ENCODE measurements around the gene CDC14B. TPM values are rescaled to one million over a fixed set of nuclear protein-coding genes. Genes with fewer than 3 reads are reported as not detected.

The CDC14B gene
- total RNA-seq, 1 donor from 2014 or later: 18.6 TPM

DNA sequence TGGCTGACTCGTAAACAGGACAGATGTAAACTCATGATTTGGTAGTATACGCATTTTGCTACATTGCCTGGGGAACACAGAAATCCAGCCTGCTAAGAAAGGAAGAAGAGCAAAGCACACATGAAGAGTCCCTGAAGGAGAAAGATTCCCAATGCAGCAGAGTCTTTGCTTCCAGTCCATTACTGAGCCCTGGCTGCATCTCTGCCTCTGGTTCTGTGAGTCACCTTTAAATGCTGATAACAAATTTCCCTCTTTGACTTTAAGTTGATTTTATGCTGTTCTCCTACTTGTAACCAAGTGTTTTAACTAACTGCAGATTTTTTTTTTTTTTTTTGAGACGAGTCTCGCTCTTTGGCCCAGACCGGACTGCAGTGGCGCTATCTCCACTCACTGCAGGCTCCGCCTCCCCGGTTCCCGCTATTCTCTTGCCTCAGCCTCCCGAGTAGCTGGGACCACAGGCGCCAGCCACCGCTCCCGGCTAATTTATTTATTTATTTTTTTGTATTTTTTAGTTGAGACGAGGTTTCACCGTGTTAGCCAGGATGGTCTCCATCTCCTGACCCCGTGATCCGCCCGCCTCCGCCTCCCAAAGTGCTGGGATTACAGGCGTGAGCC is 44.0 kb upstream of the CDC14B start:
- Mint-ChIP-seq H3K27ac (ENCODE audit: unreplicated experiment) (no peak overlapping the region), H3K9me3 (ENCODE audit: unreplicated experiment) (no peaks in the 10 kb centered on the region), H3K4me1 (ENCODE audit: unreplicated experiment) (peaks cover 2% of the 10 kb centered on the region), H3K36me3 (ENCODE audit: unreplicated experiment) (no peaks in the 10 kb centered on the region), H3K27me3 (ENCODE audit: unreplicated experiment) (no peaks in the 10 kb centered on the region), H3K4me3 (ENCODE audit: unreplicated experiment) (no peak overlapping the region)
- TF ChIP-seq, protein P1, sequence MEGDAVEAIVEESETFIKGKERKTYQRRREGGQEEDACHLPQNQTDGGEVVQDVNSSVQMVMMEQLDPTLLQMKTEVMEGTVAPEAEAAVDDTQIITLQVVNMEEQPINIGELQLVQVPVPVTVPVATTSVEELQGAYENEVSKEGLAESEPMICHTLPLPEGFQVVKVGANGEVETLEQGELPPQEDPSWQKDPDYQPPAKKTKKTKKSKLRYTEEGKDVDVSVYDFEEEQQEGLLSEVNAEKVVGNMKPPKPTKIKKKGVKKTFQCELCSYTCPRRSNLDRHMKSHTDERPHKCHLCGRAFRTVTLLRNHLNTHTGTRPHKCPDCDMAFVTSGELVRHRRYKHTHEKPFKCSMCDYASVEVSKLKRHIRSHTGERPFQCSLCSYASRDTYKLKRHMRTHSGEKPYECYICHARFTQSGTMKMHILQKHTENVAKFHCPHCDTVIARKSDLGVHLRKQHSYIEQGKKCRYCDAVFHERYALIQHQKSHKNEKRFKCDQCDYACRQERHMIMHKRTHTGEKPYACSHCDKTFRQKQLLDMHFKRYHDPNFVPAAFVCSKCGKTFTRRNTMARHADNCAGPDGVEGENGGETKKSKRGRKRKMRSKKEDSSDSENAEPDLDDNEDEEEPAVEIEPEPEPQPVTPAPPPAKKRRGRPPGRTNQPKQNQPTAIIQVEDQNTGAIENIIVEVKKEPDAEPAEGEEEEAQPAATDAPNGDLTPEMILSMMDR (IDR thresholded peaks at IDR 0.05): no peak
- peak; percentile 27 for DNase-seq (ENCODE audit: extremely low spot score, unreplicated experiment)

DNA sequence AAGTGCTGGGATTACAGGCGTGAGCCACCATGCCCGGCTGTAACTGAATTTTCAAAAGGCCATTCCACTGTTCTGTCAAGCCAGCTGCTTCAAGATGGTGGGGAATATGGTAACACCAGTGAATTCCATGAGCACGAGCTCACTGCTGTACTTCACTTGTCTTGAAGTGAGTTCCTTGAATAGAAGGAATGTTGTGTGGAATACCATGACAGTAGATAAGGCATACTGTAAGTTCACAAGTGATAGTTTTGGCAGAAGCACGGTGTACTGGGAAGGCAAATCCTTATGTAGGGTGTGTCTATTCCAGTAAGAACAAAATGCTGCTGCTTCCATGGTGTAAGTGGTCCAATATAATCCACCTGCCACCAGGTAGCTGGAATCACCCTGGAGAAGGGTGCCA is 42.1 kb upstream of the CDC14B start:
- DNase-seq (ENCODE audit: extremely low spot score, unreplicated experiment): no peak
- Mint-ChIP-seq H3K27ac (ENCODE audit: unreplicated experiment) (no peak overlapping the region), H3K36me3 (ENCODE audit: unreplicated experiment) (no peaks in the 10 kb centered on the region), H3K4me3 (ENCODE audit: unreplicated experiment) (no peak overlapping the region), H3K27me3 (ENCODE audit: unreplicated experiment) (no peaks in the 10 kb centered on the region), H3K9me3 (ENCODE audit: unreplicated experiment) (no peaks in the 10 kb centered on the region), H3K4me1 (ENCODE audit: unreplicated experiment) (peaks cover 5% of the 10 kb centered on the region)
- TF ChIP-seq, protein P1 (IDR thresholded peaks at IDR 0.05): no peak

DNA sequence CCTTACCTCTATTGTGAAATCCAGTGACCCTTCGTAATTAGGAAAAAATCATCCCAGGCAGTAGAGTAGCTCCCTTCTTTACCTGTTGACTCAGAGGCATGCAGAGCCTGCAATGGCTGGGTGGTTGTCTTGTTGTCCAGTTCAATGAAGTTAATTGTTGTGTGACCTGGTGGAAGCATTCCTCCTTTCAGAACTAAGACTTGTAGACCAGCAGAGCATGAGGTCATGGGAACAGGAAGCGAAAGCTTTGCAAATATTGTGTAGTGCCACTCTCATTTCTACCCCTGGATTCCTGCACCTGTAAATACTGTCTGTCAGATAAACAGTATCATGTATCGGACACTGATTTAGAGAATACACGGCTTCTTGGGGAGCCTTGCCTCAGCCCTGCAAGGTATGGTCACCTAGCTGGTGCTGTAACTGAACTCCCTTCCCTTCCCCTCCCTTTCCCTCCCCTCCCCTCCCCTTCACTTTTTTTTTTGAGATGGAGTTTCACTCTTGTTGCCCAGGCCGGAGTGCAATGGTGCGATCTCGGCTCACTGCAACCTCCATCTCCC is 41.1 kb upstream of the CDC14B start:
- no peak for DNase-seq (ENCODE audit: extremely low spot score, unreplicated experiment)
- Mint-ChIP-seq H3K27me3 (ENCODE audit: unreplicated experiment) (no peaks in the 10 kb centered on the region), H3K4me1 (ENCODE audit: unreplicated experiment) (peaks cover 11% of the 10 kb centered on the region), H3K4me3 (ENCODE audit: unreplicated experiment) (no peak overlapping the region), H3K9me3 (ENCODE audit: unreplicated experiment) (no peaks in the 10 kb centered on the region), H3K27ac (ENCODE audit: unreplicated experiment) (no peak overlapping the region), H3K36me3 (ENCODE audit: unreplicated experiment) (no peaks in the 10 kb centered on the region)
- TF ChIP-seq, protein P1 (IDR thresholded peaks at IDR 0.05): no peak

DNA sequence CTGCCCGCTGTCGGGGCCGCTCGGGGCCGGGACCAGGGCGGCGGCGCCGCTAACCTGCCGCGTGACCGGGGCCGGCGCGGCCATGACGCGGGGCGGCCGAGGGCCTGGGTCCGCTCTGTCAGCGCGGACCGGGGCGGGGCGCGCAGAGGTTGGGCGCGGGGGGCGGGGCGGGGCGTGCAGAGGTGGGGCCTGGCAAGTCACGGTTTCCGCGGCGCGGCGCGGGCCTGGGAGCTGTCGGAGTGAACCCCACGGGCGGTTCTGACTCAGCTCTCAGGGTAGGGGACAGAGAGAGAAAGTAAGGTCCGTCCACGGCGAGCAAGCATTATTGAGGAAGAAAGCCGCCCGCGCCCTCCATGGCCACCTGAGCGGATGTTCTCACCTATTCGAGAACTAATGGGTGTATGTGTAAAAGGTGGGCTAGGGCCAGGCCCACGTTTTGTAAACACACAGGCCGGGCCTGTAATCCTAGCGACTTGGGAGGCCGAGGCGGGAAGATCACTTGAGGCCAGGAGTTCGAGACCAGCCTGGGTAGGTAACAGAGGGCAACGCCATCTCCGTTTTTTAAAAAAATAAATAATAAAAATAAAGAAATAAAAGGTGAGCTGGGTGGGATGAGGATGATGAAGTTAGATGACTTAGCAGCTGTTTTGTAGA is 35.7 kb upstream of the CDC14B start, which contains the start of gene PRXL2C:
Gene PRXL2C, minus strand, starts transcription at position 120 of the 654 bp plus-strand sequence. Its CDS starts 36 bp downstream, at position 84.
- peaks cover 32% of the 10 kb centered on the region for H3K4me1 Mint-ChIP-seq (ENCODE audit: unreplicated experiment)
- TF ChIP-seq, protein P1 (IDR thresholded peaks at IDR 0.05): no peak
- H3K27me3 Mint-ChIP-seq (ENCODE audit: unreplicated experiment): no peaks in the 10 kb centered on the region
- peak; percentile 94 for DNase-seq (ENCODE audit: extremely low spot score, unreplicated experiment)
- peaks cover 5% of the 10 kb centered on the region for H3K36me3 Mint-ChIP-seq (ENCODE audit: unreplicated experiment)
- H3K4me3 Mint-ChIP-seq (ENCODE audit: unreplicated experiment): peak within 1 kb of the TSS; percentile 94
- H3K9me3 Mint-ChIP-seq (ENCODE audit: unreplicated experiment): no peaks in the 10 kb centered on the region
- H3K27ac Mint-ChIP-seq (ENCODE audit: unreplicated experiment): peak within 1 kb of the TSS; percentile 99

Data from osteocyte (in vitro differentiated cells).